GM18519 (cell line): ENCODE data around the gene GSN.

Source experiments
- ATAC-seq: cut with Tn5 transposase; IDR thresholded peaks from one replicate; pipeline ENCODE4 v1.9.1; 2021; ENCODE audit warnings: mild to moderate bottlenecking, moderate library complexity; ENCODE audit not compliant: unreplicated experiment, low FRiP score

The GSN gene

GRCh38 chr9:121368138-121368522 lies 100.2 kb downstream of the GSN start:
- ATAC-seq: no peak

DNA sequence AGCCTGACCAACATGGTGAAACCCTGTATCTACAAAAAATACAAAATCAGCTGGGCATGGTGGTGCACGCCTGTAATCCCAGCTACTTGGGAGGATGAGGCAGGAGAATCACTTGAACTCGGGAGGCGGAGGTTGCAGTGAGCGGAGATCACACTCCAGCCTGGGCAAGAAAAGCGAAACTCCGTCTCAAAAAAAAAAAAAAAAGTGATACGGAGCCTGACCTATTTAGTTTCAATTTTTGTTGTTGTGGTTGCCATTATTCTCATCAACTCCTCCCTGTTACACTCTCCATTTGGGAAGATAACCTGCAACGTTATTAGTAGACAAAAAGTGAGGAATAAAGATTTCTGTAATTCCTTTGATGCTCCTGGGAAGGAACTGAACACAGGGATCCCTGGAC lies 100.8 kb downstream of the GSN start:
- no peak for ATAC-seq

DNA sequence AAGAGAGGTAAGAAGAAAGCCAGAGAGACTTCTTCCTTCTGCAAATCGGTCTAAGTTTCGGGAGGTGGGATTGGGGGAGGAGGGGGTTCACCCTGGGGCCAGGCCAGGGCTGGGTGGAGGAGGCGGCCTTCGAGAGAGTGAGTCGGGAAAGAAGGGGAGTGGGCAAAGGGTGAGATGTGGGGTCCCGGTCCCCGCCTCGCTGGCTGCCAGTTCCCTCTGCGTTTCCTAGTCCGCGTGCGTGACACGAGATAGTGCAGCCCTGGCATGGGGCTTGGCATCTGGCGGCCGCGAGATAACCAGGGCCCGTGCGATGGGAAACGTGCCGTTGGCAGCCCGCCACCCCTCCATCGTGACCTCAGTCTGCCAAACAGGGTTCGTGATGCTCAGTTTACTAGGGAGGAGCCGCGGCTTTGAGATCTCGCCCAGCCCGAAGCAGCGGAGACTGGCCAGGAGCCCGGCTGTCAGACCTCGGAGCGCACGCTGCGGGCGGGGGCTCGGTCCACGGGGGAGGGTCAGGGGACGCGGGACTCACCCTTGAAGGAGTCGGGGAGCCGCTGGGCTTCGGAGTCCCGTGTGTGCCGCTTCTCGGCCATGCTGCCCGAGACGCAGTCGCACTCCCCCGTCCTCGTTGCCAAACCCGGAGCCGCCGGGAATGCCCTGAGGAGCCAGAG lies 101.8 kb downstream of the GSN start, which contains the start of gene STOM:
Gene STOM (minus strand): TSS at position 656 of the 671 bp plus-strand sequence. CDS start 63 bp downstream, at position 593.
- ATAC-seq: peak; percentile 34

DNA sequence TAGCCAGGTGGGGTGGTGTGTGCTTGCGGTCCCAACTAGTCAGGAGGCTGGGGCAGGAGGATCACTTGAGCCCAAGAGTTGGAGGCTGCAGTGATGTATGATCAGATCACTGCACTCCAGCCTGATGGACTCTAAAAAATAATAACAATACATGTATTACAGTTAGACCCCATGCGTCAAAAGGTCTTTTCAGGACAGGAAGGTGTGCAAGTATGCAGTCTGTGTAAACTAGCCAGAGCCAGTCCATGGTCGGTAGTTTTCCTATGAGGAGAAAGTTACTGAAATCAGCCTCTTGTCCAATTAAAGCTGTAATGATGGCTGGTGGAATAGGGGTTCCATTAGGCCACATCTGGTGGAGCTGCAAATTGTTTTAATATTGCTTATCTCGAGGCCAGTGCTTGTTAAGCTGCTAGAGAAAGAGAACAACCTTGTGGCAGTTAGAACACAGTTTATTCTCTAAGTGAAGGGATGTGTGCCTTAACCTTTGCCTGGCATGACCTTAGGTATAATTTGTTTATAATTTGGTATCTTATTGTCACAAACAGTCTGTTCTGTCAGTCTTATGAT lies 103.6 kb downstream of the GSN start:
- no peak for ATAC-seq

- ATAC-seq: no peak
Observed at GRCh38 chr9:121372239-121373010, 104.5 kb downstream of the GSN start.

DNA sequence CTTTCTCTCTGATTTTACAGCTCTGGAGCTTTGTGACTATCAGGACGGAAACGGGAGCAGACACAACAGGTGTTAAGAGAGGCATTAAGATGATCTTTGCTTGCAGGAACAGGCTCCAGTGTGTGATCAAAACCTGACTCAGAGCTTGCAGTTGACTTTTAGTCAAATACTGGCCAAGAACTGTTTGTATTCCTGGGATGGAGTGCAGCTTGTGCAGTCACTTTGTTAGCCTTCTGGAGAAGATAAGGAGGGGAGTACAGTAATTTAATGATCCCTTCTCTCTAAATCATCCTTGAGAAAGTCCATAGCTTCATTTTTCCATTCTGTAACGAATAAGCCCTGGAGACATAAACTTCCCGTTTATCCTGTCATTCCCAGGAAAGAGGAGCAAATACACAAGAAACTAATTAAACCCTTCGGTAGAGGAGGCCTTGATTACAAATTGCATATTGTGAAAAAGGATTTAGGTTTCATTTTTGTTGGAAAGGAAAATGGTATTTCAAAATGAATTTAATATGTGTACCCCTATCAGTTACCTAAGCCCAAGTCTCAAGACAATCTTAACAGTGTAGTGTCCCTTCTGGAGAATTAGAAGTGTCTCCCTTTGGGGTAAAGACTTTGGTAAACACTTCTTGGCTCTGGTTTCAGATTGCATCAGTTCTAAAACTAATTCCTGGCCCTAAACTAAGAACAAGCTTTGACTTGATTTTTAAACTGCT lies 105.2 kb downstream of the GSN start:
- ATAC-seq: no peak

- no peak for ATAC-seq
Observed at GRCh38 chr9:121376214-121376830, 108.4 kb downstream of the GSN start.

DNA sequence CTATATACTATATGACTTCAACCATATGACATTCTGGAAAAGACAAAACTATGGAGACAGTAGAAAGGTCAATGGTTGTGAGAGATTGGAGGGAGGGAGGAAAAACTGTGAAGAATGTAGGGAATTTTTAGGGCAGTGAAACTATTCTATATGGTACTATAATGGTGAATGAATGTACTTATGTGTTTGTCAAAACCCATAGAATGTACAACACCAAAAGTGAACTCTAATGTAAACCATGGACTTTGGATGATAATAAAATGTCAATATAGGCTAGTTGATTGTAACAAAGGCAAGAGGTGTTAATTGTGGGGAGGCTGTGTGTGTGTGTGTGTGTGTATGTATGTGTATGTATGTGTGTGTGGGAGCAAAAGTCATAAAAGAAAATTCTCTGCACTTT lies 112.9 kb downstream of the GSN start:
- ATAC-seq: no peak
